ENCODE results near the gene OXGR1. TPM values are rescaled to one million over a fixed set of nuclear protein-coding genes. Genes with fewer than 3 reads are reported as not detected.

Gene OXGR1
- total and polyA plus RNA-seq, 2 of the 8 experiments (the other 6 are each of a cell fraction or from before 2014, with no cell fraction given), result 0.34 to 1.8 TPM

DNA sequence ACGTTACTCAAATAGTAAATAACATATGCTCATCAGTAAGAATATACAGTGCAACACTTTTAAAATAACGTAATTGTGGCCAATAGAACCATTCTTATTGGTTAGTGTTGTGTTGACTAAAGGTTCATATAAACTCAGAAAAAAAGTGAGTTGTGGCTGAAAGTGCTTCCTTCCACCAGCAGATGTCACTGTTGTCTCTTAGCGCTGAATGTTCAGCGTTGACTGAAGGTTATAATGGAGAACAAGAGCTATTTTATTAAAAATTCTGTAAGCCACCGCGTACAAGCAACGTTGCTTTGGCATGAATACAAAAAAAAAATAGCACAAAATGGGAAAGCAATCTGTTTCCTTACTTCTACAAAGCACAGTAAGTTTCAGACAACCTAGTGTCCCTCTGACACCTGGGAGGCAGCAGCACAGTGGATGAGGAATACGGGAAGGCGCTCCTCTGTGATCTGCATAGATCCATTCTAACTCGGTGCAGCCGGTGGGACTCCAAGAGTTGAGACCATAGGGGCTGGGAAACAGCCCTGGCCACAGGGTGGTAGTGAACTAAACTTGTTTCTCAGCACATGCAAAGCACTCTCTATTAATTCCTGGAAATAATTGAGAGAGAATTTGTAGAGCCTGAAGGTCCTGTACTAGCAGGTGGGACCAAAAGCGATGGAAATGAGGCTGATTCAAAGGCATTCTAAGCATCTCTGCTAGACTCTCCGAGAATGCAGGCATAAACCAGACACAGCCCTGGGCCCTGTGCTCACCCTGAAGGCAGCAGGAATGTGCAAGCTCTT, 23.9 kb upstream of the OXGR1 start:
- WGBS, 2 experiments (ENCODE audit: extremely low coverage in 1 of 2, insufficient coverage in 1 of 2, insufficient read length in 1 of 2, insufficient replicate concordance in 2 of 2, low coverage in 1 of 2, low lambda C conversion rate in 2 of 2, missing lambda C conversion rate in 1 of 2), result 22% methylated on average over 13 of the region's 13 CpGs; no CpG with 5 or more reads in 1 of the 2 experiments
- H3K9ac ChIP-seq (replicated peaks in 1 of 4; ENCODE audit: extremely low read depth in 1 of 4, low read depth in 3 of 4, low read length in 3 of 4), result no peak overlapping the region
- DNase-seq (ENCODE audit: low read depth in 1 of 2, low spot score in 2 of 2) (peak in 1 of 2 experiments; percentile 58), FAIRE-seq (peak; percentile 82)
- no peaks in the 10 kb centered on the region for H3K27me3 ChIP-seq (replicated peaks in 1 of 4; ENCODE audit: control insufficient read depth in 3 of 4, extremely low read depth in 1 of 4, insufficient read depth in 3 of 4, low read length in 3 of 4)
- CTCF ChIA-PET (ENCODE audit: partially characterized antibody), result interaction anchor here (0.5 to 3.3 kb wide), 25 partner anchors 9 to 1540 kb away, joined by 3 to 16 read pairs (median 3); no protein-coding TSS in a partner anchor
- H3K27ac ChIP-seq (ENCODE audit: low read depth, low read length), result no peak overlapping the region
- no peak overlapping the region for H3K56ac ChIP-seq (replicated peaks; ENCODE audit: insufficient read length, low read depth, low read length)
- peak overlapping the region; percentile 47 to 60; a peak in 3 of 4 replicates for H3K4me2 ChIP-seq (ENCODE audit: insufficient read depth in 1 of 2, low read depth in 2 of 2, low read length in 2 of 2)
- H4K8ac ChIP-seq (ENCODE audit: extremely low read depth, insufficient read depth, low read length), result no peak overlapping the region; the same call in 1 of the 2 replicates
- H2BK15ac ChIP-seq (ENCODE audit: low read length), result no peak overlapping the region
- no peak overlapping the region for H3K18ac ChIP-seq (ENCODE audit: extremely low read depth, low read length)
- H3K36me3 ChIP-seq (ENCODE audit: control insufficient read depth in 2 of 4, insufficient read depth in 4 of 4, low read length in 3 of 4), result no peaks in the 10 kb centered on the region
- H4K20me1 ChIP-seq (replicated peaks in 1 of 2; ENCODE audit: control insufficient read depth in 1 of 2, insufficient read depth in 2 of 2, low read length in 2 of 2), result no peaks in the 10 kb centered on the region
- no peak overlapping the region for H2BK12ac ChIP-seq (ENCODE audit: low read depth, low read length)
- H3K79me2 ChIP-seq (ENCODE audit: control insufficient read depth in 1 of 2, insufficient read depth in 2 of 2, low read length in 2 of 2), result no peaks in the 10 kb centered on the region
- H2BK20ac ChIP-seq (ENCODE audit: low read length), result no peak overlapping the region
- H3K4ac ChIP-seq (replicated peaks; ENCODE audit: insufficient read length, low read depth, low read length), result no peak overlapping the region
- H3K9me3 ChIP-seq (ENCODE audit: insufficient read depth in 2 of 2, low read depth in 1 of 2, low read length in 1 of 2), result no peaks in the 10 kb centered on the region
- 0 out of 2 replicates have a peak overlapping the region, but pooled peaks have one; percentile 19 for H2BK5ac ChIP-seq (ENCODE audit: low read depth, low read length)
- H4K91ac ChIP-seq (replicated peaks; ENCODE audit: insufficient read length, low read length), result no peak overlapping the region
- H3K4me1 ChIP-seq (replicated peaks in 1 of 4; ENCODE audit: control insufficient read depth in 3 of 4, insufficient read depth in 4 of 4, low read length in 3 of 4), result 0 out of 7 replicates have a peak, but pooled peaks cover 0 to 3% (median 0%) of the 10 kb centered on the region in 4 experiments
- H2BK120ac ChIP-seq (replicated peaks; ENCODE audit: low read depth, low read length), result no peak overlapping the region
- H3K23ac ChIP-seq (ENCODE audit: insufficient read length), result no peak overlapping the region
- TF ChIP-seq RAD21 (IDR thresholded peaks at IDR 0.05 in 1 of 2, conservative IDR thresholded peaks at IDR 0.05 in 1 of 2; ENCODE audit: low read depth in 2 of 2, low read length in 2 of 2) (peak; percentile 74 to 76), GTF2F1 (IDR thresholded peaks at IDR 0.05; ENCODE audit: borderline replicate concordance, low read depth, low read length) (no peak), RFX5 (IDR thresholded peaks at IDR 0.05; ENCODE audit: borderline replicate concordance, low read depth, low read length) (no peak), TEAD4 (IDR thresholded peaks at IDR 0.05; ENCODE audit: low read depth, low read length) (peak; percentile 65; the same call in 1 of the 2 replicates)
- TF ChIP-seq, protein P1, sequence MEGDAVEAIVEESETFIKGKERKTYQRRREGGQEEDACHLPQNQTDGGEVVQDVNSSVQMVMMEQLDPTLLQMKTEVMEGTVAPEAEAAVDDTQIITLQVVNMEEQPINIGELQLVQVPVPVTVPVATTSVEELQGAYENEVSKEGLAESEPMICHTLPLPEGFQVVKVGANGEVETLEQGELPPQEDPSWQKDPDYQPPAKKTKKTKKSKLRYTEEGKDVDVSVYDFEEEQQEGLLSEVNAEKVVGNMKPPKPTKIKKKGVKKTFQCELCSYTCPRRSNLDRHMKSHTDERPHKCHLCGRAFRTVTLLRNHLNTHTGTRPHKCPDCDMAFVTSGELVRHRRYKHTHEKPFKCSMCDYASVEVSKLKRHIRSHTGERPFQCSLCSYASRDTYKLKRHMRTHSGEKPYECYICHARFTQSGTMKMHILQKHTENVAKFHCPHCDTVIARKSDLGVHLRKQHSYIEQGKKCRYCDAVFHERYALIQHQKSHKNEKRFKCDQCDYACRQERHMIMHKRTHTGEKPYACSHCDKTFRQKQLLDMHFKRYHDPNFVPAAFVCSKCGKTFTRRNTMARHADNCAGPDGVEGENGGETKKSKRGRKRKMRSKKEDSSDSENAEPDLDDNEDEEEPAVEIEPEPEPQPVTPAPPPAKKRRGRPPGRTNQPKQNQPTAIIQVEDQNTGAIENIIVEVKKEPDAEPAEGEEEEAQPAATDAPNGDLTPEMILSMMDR (IDR thresholded peaks at IDR 0.05; ENCODE audit: control extremely low read depth in 1 of 3, insufficient read depth in 1 of 3, low read depth in 1 of 3, low read length in 3 of 3), result peak in 2 of 3 experiments; percentile 62 to 78; a peak in 3 of 4 replicates
- peak overlapping the region; percentile 76 for H2AFZ ChIP-seq (ENCODE audit: low read length)
- no peak overlapping the region for H4K5ac ChIP-seq (ENCODE audit: insufficient read length, low read depth, low read length)
- peak overlapping the region in 2 of 4 experiments; percentile 4 to 44; a peak in 3 of 8 replicates for H3K4me3 ChIP-seq (ENCODE audit: extremely low read depth in 1 of 4, insufficient read depth in 2 of 4, low read depth in 3 of 4, low read length in 4 of 4)
- no peaks in the 10 kb centered on the region for H3K79me1 ChIP-seq (ENCODE audit: low read depth, low read length)
- H3K23me2 ChIP-seq (ENCODE audit: low read depth, low read length), result no peaks in the 10 kb centered on the region
- H2AK5ac ChIP-seq (ENCODE audit: low read depth, low read length), result no peak overlapping the region
- POLR2A ChIA-PET (ENCODE audit: partially characterized antibody), result no interaction called here
- no peak overlapping the region for H3K14ac ChIP-seq (ENCODE audit: insufficient read length)
